GM12891 (cell line): ENCODE measurements around the gene HLA-G.

Experiments used
- DNase-seq: peaks from one replicate; pipeline ENCODE4 v3.0.0; 2011; ENCODE audit warnings: low spot score; ENCODE audit not compliant: insufficient read length
- FAIRE-seq: peaks from 2 replicates; lab custom pipeline; 2011; peaks lifted over from hg19 to GRCh38; lab: Jason Lieb, UNC
- PAX5 ChIP-seq: IDR thresholded peaks from 2 replicates; pipeline ENCODE4 v1.6.1; 2011; ENCODE audit warnings: low read length, moderate library complexity, mild to moderate bottlenecking; ENCODE audit not compliant: insufficient read depth, severe bottlenecking
- POLR2A ChIP-seq: IDR thresholded peaks from 2 replicates; pipeline ENCODE4 v1.6.1; 2011; ENCODE audit warnings: low read depth, low read length, control low read depth
- POLR2AphosphoS5 ChIP-seq: IDR thresholded peaks from 2 replicates; pipeline ENCODE4 v1.6.1; 2011; ENCODE audit warnings: low read depth, low read length, control low read depth
- POU2F2 ChIP-seq: IDR thresholded peaks from 2 replicates; pipeline ENCODE4 v1.6.1; 2011; ENCODE audit warnings: low read depth, mild to moderate bottlenecking, control low read depth, low read length, moderate library complexity
- SPI1 ChIP-seq: IDR thresholded peaks from 2 replicates; pipeline ENCODE4 v1.6.1; 2011; ENCODE audit warnings: low read depth, low read length, control low read depth
- TAF1 ChIP-seq: IDR thresholded peaks from 2 replicates; pipeline ENCODE4 v1.6.1; 2011; ENCODE audit warnings: low read depth, low read length, control low read depth

Gene HLA-G

GRCh38 chr6:29834564-29835436 lies 7.2 kb downstream of the HLA-G start:
- TF ChIP-seq PAX5 = no peak
- no peak for TF ChIP-seq SPI1
- no peak for TF ChIP-seq TAF1
- TF ChIP-seq POLR2AphosphoS5 = no peak
- no peak for TF ChIP-seq POLR2A
- no peak for TF ChIP-seq POU2F2
- DNase-seq = no peak
- FAIRE-seq = peak; percentile 89

DNA sequence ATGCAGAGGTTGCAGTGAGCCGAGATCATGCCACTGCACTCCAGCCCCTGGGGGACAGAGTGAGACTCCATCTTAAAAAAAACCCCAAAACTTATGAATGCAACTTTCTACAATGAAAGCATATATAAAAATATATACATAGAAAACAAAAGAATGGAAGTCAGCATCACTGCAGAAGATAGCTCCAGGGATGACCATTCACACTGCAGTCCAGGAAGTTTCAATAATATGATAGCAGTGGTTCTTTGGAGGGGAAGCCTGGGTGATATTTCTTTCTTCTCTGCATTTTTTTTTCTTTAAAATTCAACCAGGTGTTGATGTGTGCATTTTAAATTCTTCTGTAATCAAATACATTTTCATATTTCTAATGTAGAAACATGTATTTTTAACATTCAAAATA lies 12.3 kb downstream of the HLA-G start:
- DNase-seq (no peak), FAIRE-seq (no peak)
- TF ChIP-seq POLR2A = no peak
- TF ChIP-seq POU2F2 = no peak
- no peak for TF ChIP-seq SPI1
- TF ChIP-seq PAX5 = no peak
- no peak for TF ChIP-seq POLR2AphosphoS5
- no peak for TF ChIP-seq TAF1

DNA sequence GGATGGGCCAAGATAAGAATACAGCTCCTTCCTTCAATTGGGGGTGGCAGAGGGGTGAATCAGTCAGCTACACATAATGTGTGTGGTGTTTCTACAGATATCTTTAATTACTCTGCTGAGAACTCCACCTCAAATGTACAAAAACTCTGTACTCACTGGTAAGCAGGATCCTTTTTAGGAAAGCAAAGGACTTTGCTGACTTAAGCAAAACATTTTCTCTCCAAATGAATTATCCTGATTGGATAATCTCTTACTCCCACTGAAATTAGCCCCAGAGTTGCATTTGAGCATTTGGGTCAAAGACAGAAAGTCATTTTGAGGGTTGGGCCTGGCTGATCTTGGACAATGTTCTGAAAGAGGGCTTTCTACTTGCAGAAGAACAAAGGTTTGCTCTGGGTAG lies 13.4 kb downstream of the HLA-G start:
- FAIRE-seq = no peak
- DNase-seq = no peak
- TF ChIP-seq POU2F2 = no peak
- TF ChIP-seq PAX5 = no peak
- no peak for TF ChIP-seq POLR2A
- no peak for TF ChIP-seq SPI1
- no peak for TF ChIP-seq TAF1
- TF ChIP-seq POLR2AphosphoS5 = no peak

- FAIRE-seq (no peak), DNase-seq (no peak)
- no peak for TF ChIP-seq TAF1
- TF ChIP-seq POU2F2 = no peak
- no peak for TF ChIP-seq POLR2A
- no peak for TF ChIP-seq SPI1
- TF ChIP-seq PAX5 = no peak
- TF ChIP-seq POLR2AphosphoS5 = no peak
Measured at GRCh38 chr6:29845405-29846006, 17.9 kb downstream of the HLA-G start.

DNA sequence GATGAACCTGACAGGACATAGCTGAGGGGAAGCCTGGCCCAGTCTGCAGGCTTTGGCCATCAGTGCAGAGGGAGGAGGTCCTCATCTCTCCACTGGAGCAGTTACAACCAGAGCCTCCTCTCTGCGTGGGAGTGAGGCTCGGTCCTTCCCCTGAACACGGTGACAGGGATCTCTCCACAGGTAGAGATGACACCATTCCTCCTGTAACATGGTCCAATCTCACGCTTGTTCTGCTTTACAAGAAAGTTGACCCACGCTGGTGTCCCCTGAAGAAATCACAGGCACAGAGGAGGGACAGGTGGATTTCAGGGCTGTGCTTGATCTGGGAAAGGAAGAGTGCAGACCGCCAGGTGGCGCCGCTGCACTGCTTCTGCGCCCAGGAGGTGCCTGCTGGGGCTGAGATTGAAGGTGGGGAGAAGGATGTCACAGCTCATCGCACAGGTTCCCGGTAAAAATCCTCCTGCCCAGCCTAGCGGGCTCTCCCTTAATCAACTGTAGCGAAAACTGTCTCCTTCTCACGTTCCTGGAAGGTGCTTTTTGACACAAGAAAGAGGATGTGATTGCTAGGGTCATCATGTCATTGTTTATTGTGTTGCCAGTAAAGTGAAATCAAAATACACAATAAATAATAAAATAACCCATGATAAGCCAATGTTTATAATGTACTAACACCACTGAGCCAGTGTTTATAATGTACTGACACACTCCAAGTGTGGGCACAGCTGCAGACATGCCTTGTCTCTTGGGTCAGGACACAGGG lies 20.4 kb downstream of the HLA-G start:
- no peak for TF ChIP-seq SPI1
- no peak for TF ChIP-seq TAF1
- TF ChIP-seq PAX5 = no peak
- TF ChIP-seq POLR2AphosphoS5 = no peak
- TF ChIP-seq POLR2A = no peak
- TF ChIP-seq POU2F2 = no peak
- peak; percentile 63 for DNase-seq
- FAIRE-seq = peak; percentile 93

DNA sequence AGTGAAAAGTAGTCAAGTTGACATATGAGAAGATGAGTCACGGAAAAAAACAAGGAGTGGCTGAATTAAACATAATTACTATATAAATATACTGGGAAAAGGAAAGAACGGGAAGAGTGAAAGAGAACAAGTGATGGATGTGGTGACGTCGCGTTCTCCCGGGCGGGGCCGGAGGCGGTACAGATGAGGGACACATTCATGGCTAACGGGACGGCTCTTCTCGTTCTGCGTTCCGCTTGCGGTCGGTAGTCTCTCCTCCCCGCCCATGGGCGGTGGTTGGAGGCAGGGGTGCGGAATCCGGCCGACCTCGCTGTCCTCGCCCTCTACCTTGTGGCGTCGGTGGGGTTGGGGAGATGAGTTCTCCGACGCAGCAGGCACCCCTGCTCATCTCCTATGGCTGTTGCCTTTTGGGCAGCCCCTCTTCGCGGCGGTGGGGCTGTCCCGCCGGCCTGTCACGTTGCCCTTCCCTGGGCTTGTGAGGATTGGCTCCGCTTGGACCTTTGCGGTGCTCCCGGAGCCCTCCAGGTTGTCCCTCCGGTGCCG lies 22.5 kb downstream of the HLA-G start:
- FAIRE-seq = no peak
- no peak for TF ChIP-seq POLR2AphosphoS5
- no peak for TF ChIP-seq TAF1
- no peak for TF ChIP-seq POU2F2
- no peak for TF ChIP-seq SPI1
- no peak for TF ChIP-seq POLR2A
- no peak for TF ChIP-seq PAX5
- DNase-seq = no peak

- no peak for FAIRE-seq
- DNase-seq = no peak
- TF ChIP-seq POU2F2 (no peak), POLR2A (no peak), PAX5 (no peak), SPI1 (no peak), TAF1 (no peak), POLR2AphosphoS5 (no peak)
Measured at GRCh38 chr6:29851190-29851589, 23.6 kb downstream of the HLA-G start.

DNA sequence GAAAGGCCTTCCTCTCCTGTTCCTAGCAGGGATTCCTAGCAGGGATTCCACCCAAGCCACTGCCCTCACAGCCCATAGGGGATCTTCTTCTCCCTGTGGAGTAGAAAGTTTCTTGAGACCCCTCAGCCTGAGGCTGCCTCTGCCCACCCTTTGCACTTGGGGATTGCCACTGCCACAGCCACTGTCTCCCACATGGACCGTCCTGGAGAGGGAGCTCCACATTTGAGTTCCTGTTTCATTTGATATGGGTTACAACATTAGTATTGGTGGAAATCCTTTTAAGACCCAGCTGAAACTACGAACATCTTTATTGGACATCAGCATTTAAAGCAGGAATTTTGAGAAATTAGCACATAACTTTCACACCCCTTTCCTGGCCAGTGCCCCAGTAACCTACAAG lies 25.6 kb downstream of the HLA-G start:
- no peak for DNase-seq
- no peak for FAIRE-seq
- TF ChIP-seq SPI1 (no peak), PAX5 (no peak), TAF1 (no peak), POLR2AphosphoS5 (no peak), POLR2A (no peak), POU2F2 (no peak)

GRCh38 chr6:29858006-29858405 lies 30.4 kb downstream of the HLA-G start:
- FAIRE-seq (no peak), DNase-seq (no peak)
- TF ChIP-seq PAX5 = no peak
- TF ChIP-seq POU2F2 = no peak
- no peak for TF ChIP-seq TAF1
- TF ChIP-seq POLR2A = no peak
- TF ChIP-seq SPI1 = no peak
- no peak for TF ChIP-seq POLR2AphosphoS5
